Skeletal muscle tissue (tissue), 4 donors: ENCODE results near the gene LSR. TPM values are rescaled to one million over a fixed set of nuclear protein-coding genes. Genes with fewer than 3 reads are reported as not detected.

Experiments
- H3K27ac ChIP-seq: one replicate; pipeline ENCODE4 v1.7.0; 2013; ENCODE audit warnings: mild to moderate bottlenecking, low read depth, low read length, inconsistent platforms
- H3K27me3 ChIP-seq, 3 donors: one replicate each; pipeline ENCODE4 v1.7.0; 2013; ENCODE audit warnings: low read length in 3 of 3; ENCODE audit not compliant: control insufficient read depth in 3 of 3, insufficient read depth in 3 of 3
- H3K36me3 ChIP-seq, 3 donors: one replicate each; pipeline ENCODE4 v1.7.0; 2013; ENCODE audit warnings: low read length in 3 of 3; ENCODE audit not compliant: control insufficient read depth in 3 of 3, insufficient read depth in 3 of 3
- H3K4me1 ChIP-seq, 3 donors: one replicate each; pipeline ENCODE4 v1.7.0; 2013; ENCODE audit warnings: low read length in 3 of 3, mild to moderate bottlenecking in 3 of 3; ENCODE audit not compliant: control insufficient read depth in 3 of 3, insufficient read depth in 3 of 3
- H3K4me3 ChIP-seq, 3 donors: one replicate each; pipeline ENCODE4 v1.7.0; 2013; ENCODE audit warnings: low read length in 3 of 3
- H3K9ac ChIP-seq, 3 donors: one replicate each; pipeline ENCODE4 v1.7.0; 2013; ENCODE audit warnings: low read length in 3 of 3, mild to moderate bottlenecking in 3 of 3, moderate library complexity in 2 of 3, low read depth in 1 of 3
- H3K9me3 ChIP-seq, 3 donors: one replicate each; pipeline ENCODE4 v1.7.0; 2013; ENCODE audit warnings: low read length in 3 of 3; ENCODE audit not compliant: control insufficient read depth in 3 of 3
- total RNA-seq: library from RNA; depleted of rRNA; stranded (reverse); fragments of >200 nt; gene quantifications from one replicate; pipeline ENCODE4 v1.2.3, GENCODE V29; 2014
- donor health status: Osteomylitis.

The LSR gene
- total RNA-seq, 1 donor from 2014 or later, result 0.52 TPM

DNA sequence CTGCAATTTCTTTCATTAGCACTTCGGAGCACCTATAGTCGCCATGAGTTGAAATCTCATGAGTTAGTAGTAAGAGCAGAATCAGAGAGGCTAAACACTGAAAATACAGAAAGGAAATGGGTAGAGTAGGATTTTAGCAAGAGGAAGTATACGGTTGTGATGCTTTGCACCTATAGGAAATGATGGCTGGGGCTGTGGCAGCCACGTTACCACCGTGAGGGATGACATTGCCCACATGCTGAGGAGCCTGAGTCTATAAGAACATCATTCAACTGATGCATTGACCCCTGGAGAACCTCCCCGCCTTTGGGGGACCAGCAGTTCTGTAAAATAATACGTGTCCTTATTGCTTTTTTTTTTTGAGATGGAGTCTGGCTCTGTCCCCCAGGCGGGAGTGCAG, 40.7 kb upstream of the LSR start:
- Histone ChIP-seq H3K4me1 (peaks cover 4 to 10% (median 5%) of the 10 kb centered on the region in 3 donors), H3K9ac (no peak overlapping the region), H3K36me3 (no peaks in the 10 kb centered on the region), H3K9me3 (no peaks in the 10 kb centered on the region), H3K4me3 (no peak overlapping the region), H3K27me3 (peaks cover 0 to 4% (median 2%) of the 10 kb centered on the region in 3 donors), H3K27ac (no peak overlapping the region)

DNA sequence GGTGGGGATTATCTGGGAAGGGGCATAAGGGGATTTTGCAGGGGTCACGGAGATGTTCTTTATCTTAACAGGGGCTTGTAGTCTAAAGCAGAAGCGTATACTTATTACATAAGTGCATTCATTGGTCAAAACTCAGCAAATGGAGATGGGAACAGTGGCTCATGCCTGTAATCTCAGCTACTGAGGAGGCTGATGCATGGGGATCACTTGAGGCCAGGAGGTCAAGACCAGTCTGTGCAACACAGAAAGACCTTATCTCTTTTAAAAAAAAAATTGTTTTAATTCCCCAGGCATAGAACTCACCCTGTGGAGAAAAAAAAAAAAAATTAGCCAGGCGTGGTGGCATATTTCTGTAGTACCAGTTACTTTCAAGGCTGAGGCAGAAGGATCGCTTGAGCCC, 39.2 kb upstream of the LSR start:
- H3K36me3 ChIP-seq, result no peaks in the 10 kb centered on the region
- H3K4me1 ChIP-seq, result peaks cover 15 to 22% (median 16%) of the 10 kb centered on the region in 3 donors
- H3K27ac ChIP-seq, result no peak overlapping the region
- H3K9me3 ChIP-seq, result no peaks in the 10 kb centered on the region
- H3K27me3 ChIP-seq, result peaks cover 0 to 4% (median 2%) of the 10 kb centered on the region in 3 donors
- no peak overlapping the region for H3K4me3 ChIP-seq
- H3K9ac ChIP-seq, result no peak overlapping the region

DNA sequence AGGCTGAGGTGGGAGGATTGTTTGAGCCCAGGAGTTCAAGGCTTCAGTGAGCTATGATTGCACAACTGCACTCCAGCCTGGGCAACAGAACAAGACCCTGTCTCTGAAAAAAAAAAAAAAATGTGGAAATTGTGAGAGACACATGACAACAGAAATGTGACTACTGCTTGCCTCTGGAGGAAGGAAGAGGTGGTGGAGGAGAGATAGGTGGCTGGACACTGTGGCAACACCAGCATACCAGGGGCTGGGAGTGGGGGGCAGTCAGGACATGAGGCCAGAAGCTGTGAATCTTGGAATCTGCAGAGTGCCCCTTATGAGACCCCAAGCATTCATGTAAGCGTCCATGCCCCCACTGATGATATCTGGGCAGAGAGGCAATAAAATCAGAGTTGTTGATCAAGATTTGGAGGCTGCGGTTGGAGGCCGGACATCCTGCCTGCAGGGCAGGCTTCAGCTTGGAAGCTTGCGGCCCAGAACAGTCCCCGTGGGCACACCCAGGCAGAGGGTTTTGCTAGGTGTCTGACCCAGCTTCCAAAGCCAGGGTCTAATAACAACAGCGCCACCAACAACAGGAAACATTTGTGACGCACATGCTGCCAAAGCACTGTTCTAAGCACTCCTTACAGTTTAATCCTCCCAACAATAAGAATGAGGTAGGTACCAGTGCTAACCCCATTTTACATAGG, 37.1 kb upstream of the LSR start:
- no peak overlapping the region for H3K4me3 ChIP-seq
- peak overlapping the region; percentile 66 for H3K27ac ChIP-seq
- no peak overlapping the region for H3K9ac ChIP-seq
- no peaks in the 10 kb centered on the region for H3K9me3 ChIP-seq
- H3K36me3 ChIP-seq, result no peaks in the 10 kb centered on the region
- H3K4me1 ChIP-seq, result peaks cover 15 to 20% (median 17%) of the 10 kb centered on the region in 3 donors
- H3K27me3 ChIP-seq, result no peaks in the 10 kb centered on the region

DNA sequence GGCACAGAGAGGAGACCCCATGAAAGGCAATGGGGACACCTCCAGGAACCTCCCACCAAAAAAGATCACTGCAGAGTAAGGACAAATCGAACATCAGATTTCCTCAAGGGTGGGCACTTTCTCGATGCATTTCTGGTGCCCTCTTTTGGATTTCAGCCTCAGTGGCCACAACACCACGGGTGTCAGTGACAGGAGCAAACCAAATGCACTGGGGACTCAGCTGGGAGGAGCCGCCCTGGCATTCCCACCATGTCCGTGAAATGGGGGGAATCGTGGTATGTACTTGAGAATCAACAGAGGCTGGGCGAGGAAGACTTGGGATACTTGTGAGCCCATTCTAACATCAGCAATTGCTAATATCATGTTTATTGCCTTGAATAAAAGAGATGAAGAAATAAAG, 36.6 kb upstream of the LSR start:
- Histone ChIP-seq H3K9ac (no peak overlapping the region), H3K9me3 (peaks cover 0 to 3% (median 0%) of the 10 kb centered on the region in 3 donors), H3K27me3 (no peaks in the 10 kb centered on the region), H3K36me3 (no peaks in the 10 kb centered on the region), H3K4me3 (no peak overlapping the region), H3K27ac (peak overlapping the region; percentile 66), H3K4me1 (peaks cover 15 to 20% (median 17%) of the 10 kb centered on the region in 3 donors)

DNA sequence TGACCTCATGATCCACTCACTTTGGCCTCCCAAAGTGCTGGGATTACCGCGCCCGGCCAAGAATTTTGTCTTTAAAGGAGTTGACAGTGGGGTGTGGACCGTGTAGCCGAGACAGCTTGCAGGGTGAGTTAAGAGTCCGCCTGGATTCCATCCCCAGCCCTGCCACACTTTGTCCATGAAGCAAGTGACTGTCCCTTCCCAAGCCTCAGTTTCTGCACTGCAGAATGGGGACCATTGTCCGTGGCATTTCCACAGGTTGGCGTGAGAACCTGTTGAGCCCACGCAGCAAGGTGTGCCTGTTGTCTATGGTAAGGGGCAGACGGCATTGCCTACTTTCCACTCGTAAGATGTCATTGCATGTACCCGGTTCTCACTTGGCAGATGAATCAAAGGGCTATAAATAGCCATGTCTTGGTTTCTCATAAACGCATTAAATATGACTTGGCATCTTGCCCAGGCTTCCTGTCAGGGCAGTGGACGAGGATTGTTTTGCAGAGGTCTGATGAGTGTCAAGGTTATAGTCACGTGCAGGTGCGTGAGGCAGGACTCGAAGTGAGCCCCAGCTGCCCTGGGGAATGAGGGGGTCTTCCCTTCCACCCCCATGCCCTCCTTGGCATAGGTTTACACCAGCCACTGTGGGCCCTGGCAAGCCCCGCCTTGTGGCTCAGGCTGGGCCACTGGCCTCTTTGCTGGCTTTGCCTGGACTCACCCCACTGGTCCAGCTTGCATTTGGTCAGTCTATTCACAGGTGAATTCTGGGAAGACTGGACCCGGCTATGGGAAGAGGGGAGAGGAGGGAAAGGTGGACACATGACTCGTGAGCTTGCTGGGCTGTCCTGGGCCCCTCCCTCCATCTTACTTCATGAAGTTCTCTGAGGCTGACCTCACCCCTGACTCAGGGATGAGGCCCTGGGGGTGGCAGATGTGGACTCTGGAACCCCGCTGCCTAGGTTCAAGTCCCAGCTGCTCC, 34.9 kb upstream of the LSR start:
- Histone ChIP-seq H3K27me3 (no peaks in the 10 kb centered on the region), H3K36me3 (no peaks in the 10 kb centered on the region), H3K9me3 (peaks cover 0 to 6% (median 2%) of the 10 kb centered on the region in 3 donors), H3K9ac (peak overlapping the region; percentile 35 to 65 (median 40)), H3K27ac (peak overlapping the region; percentile 67), H3K4me3 (peak overlapping the region in 2 of 3 donors; percentile 24 to 58), H3K4me1 (peaks cover 15 to 20% (median 17%) of the 10 kb centered on the region in 3 donors)

DNA sequence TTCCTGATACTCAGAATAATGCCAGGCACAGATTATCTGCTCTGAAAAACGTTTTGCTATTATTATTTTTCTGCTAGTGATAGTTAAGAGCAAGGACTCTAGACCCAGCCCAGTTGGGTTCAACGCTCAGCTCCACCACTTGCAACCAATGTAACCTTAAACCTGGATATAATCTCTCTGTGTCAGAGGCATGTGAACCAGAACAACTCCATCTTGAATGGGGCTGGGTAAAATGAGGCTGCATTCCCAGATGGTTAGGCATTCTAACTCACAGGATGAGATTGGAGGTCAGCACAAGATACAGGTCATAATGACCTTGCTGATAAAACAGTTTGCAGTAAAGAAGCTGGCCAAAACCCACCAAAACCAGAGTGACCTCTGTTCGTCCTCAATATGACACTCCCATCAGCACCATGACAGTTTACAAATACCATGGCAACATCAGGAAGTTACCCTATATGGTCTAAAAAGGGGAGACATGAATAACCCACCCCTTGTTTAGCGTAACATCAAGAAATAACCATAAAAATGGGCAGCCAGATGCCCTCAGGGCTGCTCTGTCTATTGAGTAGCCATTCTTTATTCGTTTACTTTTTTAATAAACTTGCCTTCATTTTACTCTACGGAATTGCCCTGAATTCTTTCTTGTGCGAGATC, 33.9 kb upstream of the LSR start:
- Histone ChIP-seq H3K9ac (no peak overlapping the region), H3K4me1 (peaks cover 15 to 20% (median 17%) of the 10 kb centered on the region in 3 donors)

DNA sequence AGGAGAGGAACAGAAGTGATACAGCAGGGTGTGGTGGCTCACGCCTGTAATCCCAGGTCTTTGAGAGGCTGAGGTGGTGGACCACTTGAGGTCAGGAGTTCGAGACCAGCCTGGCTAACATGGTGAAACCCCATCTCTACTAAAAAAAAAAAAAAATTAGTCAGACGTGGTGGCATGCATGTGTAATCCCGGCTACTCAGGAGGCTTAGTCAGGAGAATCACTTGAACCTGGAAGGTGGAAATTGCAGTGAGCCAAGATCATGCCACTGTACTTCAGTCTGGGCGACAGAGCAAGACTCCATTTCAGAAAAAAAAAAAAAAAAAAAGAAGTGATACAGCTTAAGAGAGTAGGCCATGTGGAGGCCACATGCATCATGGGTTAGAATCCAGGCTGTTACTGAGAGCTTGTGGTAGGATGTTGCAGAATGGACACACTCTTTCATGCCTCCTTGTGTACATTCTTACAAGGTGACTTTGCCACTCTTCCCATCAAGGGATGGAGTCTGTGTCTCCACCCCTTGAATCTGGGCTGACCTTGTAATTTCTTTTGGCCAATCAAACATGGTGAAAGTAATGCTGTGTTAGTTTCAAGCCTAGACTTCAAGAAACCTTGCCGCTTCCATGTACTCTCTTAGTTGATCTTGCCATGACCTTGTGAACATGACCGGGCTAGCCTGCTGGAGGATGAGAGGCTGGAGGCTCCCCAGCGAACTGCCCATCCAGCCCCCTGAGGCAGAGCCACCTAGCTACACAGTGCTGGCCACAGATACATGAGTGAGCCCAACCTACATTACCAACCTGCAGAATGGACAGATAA, 32.6 kb upstream of the LSR start:
- no peak overlapping the region for H3K27ac ChIP-seq
- H3K36me3 ChIP-seq, result no peaks in the 10 kb centered on the region
- H3K9me3 ChIP-seq, result peaks cover 2 to 6% (median 6%) of the 10 kb centered on the region in 3 donors
- no peak overlapping the region for H3K4me3 ChIP-seq
- H3K9ac ChIP-seq, result no peak overlapping the region
- H3K4me1 ChIP-seq, result peaks cover 15 to 20% (median 17%) of the 10 kb centered on the region in 3 donors
- H3K27me3 ChIP-seq, result no peaks in the 10 kb centered on the region

More for the DNA sequence above, 33.9 kb upstream of the LSR start:
- Histone ChIP-seq H3K9me3 (peaks cover 2 to 6% (median 6%) of the 10 kb centered on the region in 3 donors), H3K36me3 (no peaks in the 10 kb centered on the region), H3K27me3 (no peaks in the 10 kb centered on the region), H3K27ac (peak overlapping the region; percentile 67), H3K4me3 (no peak overlapping the region)

DNA sequence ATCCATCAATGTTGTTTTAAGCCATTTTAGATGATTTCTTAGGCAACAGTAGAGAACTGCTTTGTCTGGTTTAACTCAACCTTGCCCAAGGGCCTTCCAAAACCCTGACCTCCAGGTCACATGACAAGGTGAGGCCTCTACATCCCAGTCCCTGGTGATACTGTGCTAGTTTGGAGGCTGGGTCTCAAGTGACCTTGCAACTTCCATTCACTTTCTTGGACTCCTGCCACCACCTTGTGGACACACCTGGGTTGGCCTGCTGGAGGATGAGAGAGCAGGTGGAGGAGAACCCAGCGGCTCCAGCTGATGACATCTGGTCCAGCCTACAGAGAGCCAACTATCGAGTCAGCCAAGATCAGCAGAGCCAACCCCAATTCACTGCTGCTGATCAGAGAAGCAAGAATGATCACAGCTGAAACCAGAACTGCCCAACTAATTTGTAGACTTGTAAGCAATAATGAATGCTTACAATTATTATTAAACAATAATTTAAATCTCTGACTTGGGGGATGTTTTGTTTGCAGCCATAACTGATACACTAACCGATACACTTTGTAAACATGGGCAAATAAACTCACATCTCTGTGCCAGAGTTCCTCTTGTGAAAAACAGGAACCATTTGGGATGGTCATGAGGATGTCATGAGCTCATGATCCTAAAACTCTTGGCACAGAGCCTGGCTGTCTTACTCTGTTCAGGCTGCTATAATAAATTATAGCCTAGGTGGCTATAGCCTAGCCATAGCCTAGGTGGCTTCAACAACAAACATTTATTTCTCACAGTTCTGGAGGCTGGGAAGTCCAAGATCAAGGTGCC, 31.8 kb upstream of the LSR start:
- Histone ChIP-seq H3K27me3 (no peaks in the 10 kb centered on the region), H3K27ac (no peak overlapping the region), H3K4me3 (no peak overlapping the region), H3K36me3 (no peaks in the 10 kb centered on the region), H3K4me1 (peaks cover 13 to 20% (median 17%) of the 10 kb centered on the region in 3 donors), H3K9ac (no peak overlapping the region), H3K9me3 (peaks cover 2 to 6% (median 6%) of the 10 kb centered on the region in 3 donors)
